ENCODE data around the gene KLHL2.
A peak's percentile ranks its signal among the peaks of the same experiment; 100 is the strongest.
"Not testable (repeated sequence)": the region's sequence is repeated elsewhere in the genome, so short reads cannot be mapped to it uniquely, and the experiment has no call there.

Gene KLHL2

GRCh38 chr4:165209796-165210195 is 2.4 kb downstream of the KLHL2 start:
- Histone ChIP-seq H3K36me3 (replicated peaks) (no peaks in the 10 kb centered on the region), H3K9me3 (no peaks in the 10 kb centered on the region), H3K4me3 (peak overlapping the region; percentile 0; the same call in 1 of the 2 replicates), H3K4me1 (peaks cover 44% of the 10 kb centered on the region), H3K27me3 (ENCODE audit: low read depth) (no peaks in the 10 kb centered on the region)
- in situ Hi-C loops (cut with MboI; ENCODE audit: low sequenced_read_pairs), result no loop called here
- peak in 1 of 2 experiments; percentile 24 for DNase-seq (ENCODE audit: low spot score in 2 of 2)

DNA sequence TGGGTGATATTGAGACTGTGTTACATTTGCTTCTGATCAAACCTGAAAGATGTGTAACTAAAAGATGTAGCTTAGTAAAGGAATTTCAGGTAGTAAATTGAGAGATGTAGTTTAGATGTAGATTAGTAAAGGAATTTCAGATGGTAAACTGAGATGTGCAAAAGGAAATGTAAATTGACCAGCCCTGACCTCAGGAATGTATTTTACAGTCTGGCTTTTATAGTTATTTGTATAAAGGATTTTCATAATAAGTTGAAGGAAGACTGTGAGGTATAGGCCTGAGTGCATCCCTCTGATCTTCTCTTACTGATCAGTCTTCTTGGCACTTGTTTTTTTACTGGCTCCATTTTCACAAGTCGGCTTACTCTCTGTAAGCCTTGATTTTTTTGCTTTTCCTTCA is 3.2 kb downstream of the KLHL2 start:
- Histone ChIP-seq H3K27me3 (ENCODE audit: low read depth) (no peaks in the 10 kb centered on the region), H3K4me1 (peaks cover 39% of the 10 kb centered on the region), H3K9me3 (no peaks in the 10 kb centered on the region), H3K36me3 (replicated peaks) (no peaks in the 10 kb centered on the region), H3K4me3 (no peak overlapping the region)
- in situ Hi-C loops (cut with MboI; ENCODE audit: low sequenced_read_pairs), result no loop called here
- peak in 1 of 2 experiments; percentile 83 for DNase-seq (ENCODE audit: low spot score in 2 of 2)

DNA sequence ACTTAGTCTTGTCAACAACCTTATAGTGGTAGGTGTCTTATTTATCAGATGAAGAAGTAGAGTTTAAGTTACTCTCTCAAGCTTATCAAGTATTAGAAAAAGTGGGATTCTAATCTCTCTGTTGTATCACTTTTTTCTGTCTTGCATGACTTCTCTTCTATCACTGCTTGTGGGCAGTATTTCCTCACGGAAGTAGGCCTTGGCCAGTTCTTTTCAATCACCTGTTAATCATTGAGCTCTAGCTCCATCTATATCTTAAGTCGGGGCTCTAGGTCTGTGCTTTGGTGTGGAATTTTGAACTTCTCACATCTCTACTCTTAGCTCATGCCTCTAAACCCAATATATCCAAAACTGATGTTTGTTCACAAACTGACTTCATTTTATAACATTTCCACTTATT is 5.3 kb downstream of the KLHL2 start:
- H3K36me3 ChIP-seq (replicated peaks); DNase-seq (ENCODE audit: low spot score in 2 of 2); in situ Hi-C loops (cut with MboI; ENCODE audit: low sequenced_read_pairs); H3K4me3 ChIP-seq; H3K9me3 ChIP-seq; H3K27me3 ChIP-seq (ENCODE audit: low read depth): not testable (repeated sequence)
- H3K4me1 ChIP-seq, result peaks cover 39% of the 10 kb centered on the region

GRCh38 chr4:165213404-165213803 is 6.0 kb downstream of the KLHL2 start:
- H3K27me3 ChIP-seq (ENCODE audit: low read depth); H3K9me3 ChIP-seq; in situ Hi-C loops (cut with MboI; ENCODE audit: low sequenced_read_pairs); DNase-seq (ENCODE audit: low spot score in 2 of 2); H3K4me3 ChIP-seq; H3K36me3 ChIP-seq (replicated peaks): not testable (repeated sequence)
- H3K4me1 ChIP-seq, result peaks cover 39% of the 10 kb centered on the region

- H3K4me3 ChIP-seq; in situ Hi-C loops (cut with MboI; ENCODE audit: low sequenced_read_pairs); H3K27me3 ChIP-seq (ENCODE audit: low read depth); H3K9me3 ChIP-seq; H3K36me3 ChIP-seq (replicated peaks); DNase-seq (ENCODE audit: low spot score in 2 of 2): not testable (repeated sequence)
- H3K4me1 ChIP-seq, result peaks cover 38% of the 10 kb centered on the region
Observed at GRCh38 chr4:165213991-165214709, 6.8 kb downstream of the KLHL2 start.

DNA sequence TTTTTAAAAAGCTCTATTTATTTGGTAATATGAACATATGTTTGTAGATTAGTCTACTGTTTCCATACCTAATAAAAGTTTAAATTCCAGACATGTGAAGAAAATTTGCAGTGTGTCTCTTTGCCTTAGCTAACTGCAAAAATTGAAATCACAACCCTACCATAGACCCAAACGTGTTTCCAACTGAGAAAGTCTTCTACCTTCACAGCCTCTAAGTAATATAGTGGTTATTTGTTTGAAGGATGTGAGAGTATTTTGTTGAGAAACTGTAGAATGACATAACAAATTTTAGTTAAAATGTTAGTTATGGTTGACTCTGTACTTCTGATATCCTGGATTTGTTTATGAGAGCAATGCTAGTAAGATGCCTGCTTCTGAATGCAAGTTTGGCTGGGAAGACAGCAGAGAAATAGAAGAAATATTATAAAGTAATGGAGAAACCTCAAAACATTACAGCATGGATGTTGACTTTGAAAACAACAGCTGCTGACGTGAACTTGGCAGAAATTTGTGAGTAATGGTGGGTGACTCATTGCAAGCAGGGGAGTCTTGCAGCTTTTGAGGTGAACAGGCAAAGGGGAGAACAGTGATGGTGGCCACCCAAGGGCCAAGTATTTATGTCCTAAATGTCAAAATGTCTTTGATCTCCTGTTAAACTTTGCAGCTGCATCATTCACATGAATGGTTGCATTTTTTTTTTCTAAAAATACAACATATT is 7.8 kb downstream of the KLHL2 start:
- peaks cover 29% of the 10 kb centered on the region for H3K4me1 ChIP-seq
- H3K9me3 ChIP-seq; in situ Hi-C loops (cut with MboI; ENCODE audit: low sequenced_read_pairs); DNase-seq (ENCODE audit: low spot score in 2 of 2); H3K4me3 ChIP-seq; H3K27me3 ChIP-seq (ENCODE audit: low read depth); H3K36me3 ChIP-seq (replicated peaks): not testable (repeated sequence)

- DNase-seq (ENCODE audit: low spot score in 2 of 2); H3K9me3 ChIP-seq; H3K36me3 ChIP-seq (replicated peaks); H3K27me3 ChIP-seq (ENCODE audit: low read depth); in situ Hi-C loops (cut with MboI; ENCODE audit: low sequenced_read_pairs); H3K4me3 ChIP-seq: not testable (repeated sequence)
- peaks cover 22% of the 10 kb centered on the region for H3K4me1 ChIP-seq
Observed at GRCh38 chr4:165215761-165216487, 8.6 kb downstream of the KLHL2 start.

DNA sequence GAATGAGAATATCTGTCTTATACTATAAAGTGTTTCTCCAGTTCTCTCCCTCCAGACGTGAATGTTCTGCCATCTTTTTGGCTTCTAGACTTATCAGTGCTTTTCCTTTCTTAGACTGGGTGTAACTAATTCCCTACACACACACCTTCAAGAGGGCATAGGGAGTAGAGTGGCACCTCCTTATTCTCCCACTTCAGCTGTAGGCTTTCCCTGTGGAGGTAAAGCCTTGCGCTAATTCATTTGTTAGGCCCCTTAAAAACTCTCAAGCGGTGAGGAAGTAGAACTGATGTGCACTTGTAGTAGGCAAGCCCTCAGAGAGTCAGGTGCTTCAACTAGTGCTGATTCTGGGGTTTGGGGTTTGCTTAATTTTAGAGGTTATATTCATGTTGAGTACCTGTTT is 10.0 kb downstream of the KLHL2 start:
- DNase-seq (ENCODE audit: low spot score in 2 of 2), result no peak
- in situ Hi-C loops (cut with MboI; ENCODE audit: low sequenced_read_pairs), result no loop called here

GRCh38 chr4:165221306-165221705 is 13.9 kb downstream of the KLHL2 start:
- DNase-seq (ENCODE audit: low spot score in 2 of 2); H3K4me3 ChIP-seq; H3K9me3 ChIP-seq; H3K4me1 ChIP-seq; H3K36me3 ChIP-seq (replicated peaks); H3K27me3 ChIP-seq (ENCODE audit: low read depth); in situ Hi-C loops (cut with MboI; ENCODE audit: low sequenced_read_pairs): not testable (repeated sequence)

More for the DNA sequence above, 10.0 kb downstream of the KLHL2 start:
- H3K36me3 ChIP-seq (replicated peaks), result no peaks in the 10 kb centered on the region
- H3K4me3 ChIP-seq, result no peak overlapping the region
- no peaks in the 10 kb centered on the region for H3K27me3 ChIP-seq (ENCODE audit: low read depth)
- H3K4me1 ChIP-seq, result peaks cover 14% of the 10 kb centered on the region
- H3K9me3 ChIP-seq, result no peaks in the 10 kb centered on the region

- in situ Hi-C loops (cut with MboI; ENCODE audit: low sequenced_read_pairs); H3K4me1 ChIP-seq; H3K36me3 ChIP-seq (replicated peaks); H3K27me3 ChIP-seq (ENCODE audit: low read depth); H3K4me3 ChIP-seq; H3K9me3 ChIP-seq; DNase-seq (ENCODE audit: low spot score in 2 of 2): not testable (repeated sequence)
Observed at GRCh38 chr4:165221993-165222650, 14.8 kb downstream of the KLHL2 start.

DNA sequence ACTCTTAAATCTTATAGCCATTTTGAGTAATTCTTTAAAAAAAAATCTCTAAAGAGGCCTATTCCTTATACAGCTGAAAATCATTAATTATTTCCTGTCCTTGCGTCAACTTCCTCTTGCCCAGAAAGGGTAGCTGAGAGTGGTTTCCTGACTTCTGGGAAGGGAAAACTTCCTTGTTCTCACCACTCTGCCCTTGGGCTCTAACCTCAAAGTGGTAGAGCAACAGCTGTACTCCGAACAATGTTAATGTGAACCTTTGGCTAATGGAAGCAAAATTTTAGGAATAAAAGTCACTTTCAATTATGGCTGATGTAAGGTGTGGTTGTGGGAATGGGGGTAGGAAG is 15.3 kb downstream of the KLHL2 start:
- Histone ChIP-seq H3K36me3 (replicated peaks) (no peaks in the 10 kb centered on the region; the same call in 1 of the 2 replicates), H3K4me1 (no peaks in the 10 kb centered on the region; the same call in 1 of the 2 replicates), H3K27me3 (ENCODE audit: low read depth) (no peaks in the 10 kb centered on the region), H3K9me3 (no peaks in the 10 kb centered on the region), H3K4me3 (no peak overlapping the region)
- no peak for DNase-seq (ENCODE audit: low spot score in 2 of 2)
- in situ Hi-C loops (cut with MboI; ENCODE audit: low sequenced_read_pairs), result no loop called here

DNA sequence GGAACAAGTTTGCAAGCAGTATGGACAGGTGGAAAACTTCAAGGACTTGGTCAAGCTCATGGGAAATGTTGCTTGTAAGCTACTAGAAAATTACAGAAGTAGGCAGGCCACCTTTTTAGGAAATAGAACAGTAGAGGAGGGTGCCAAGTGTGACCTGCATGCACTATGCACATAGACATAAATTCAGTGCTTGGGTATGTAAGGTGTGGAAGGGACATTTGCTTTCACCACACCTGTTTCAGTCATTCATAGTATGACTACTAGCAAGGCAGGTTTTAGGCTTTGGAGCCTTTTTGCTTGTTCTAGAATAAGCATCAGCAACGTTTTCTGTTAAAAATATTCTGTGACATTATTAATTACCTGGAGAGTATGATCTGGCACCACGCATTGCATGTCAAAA is 20.0 kb downstream of the KLHL2 start:
- H3K36me3 ChIP-seq (replicated peaks); H3K27me3 ChIP-seq (ENCODE audit: low read depth); DNase-seq (ENCODE audit: low spot score in 2 of 2); in situ Hi-C loops (cut with MboI; ENCODE audit: low sequenced_read_pairs); H3K9me3 ChIP-seq; H3K4me1 ChIP-seq; H3K4me3 ChIP-seq: not testable (repeated sequence)

DNA sequence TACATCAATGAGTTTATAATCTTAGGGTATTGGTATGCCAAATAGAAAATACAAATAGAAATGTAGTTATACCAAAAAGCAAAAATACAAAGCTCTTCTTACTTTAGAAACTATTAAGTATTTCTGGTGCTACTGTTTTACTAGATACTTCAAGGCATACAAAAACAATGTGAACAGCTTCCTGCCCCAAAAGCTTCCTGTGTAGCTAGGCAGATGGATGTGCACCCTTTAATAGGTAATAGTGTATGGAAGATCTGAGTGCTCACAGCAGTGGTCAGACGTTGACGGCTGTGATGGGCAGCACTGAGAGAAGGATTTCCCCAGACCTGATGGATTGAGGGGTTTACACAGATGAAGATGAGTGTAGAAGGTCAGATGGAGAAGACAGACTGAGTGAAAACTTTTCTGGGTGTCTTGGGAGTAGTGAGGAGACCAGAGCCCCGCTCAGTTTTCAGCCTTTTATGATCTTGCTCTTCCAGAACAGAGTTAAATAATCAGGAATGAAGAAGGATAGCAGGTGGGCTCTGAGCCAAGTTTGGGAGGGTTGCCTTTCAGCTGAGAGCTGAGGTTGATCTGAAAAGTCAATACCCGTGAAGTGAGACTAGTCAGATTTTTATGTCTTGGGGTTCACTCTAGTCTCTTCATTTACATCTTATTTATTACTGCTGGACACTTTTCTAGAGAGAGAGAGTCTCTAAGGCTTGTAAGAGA is 22.3 kb downstream of the KLHL2 start:
- H3K4me3 ChIP-seq; in situ Hi-C loops (cut with MboI; ENCODE audit: low sequenced_read_pairs); H3K36me3 ChIP-seq (replicated peaks); H3K4me1 ChIP-seq; H3K27me3 ChIP-seq (ENCODE audit: low read depth); H3K9me3 ChIP-seq: not testable (repeated sequence)
- DNase-seq (ENCODE audit: low spot score in 2 of 2), result peak in 1 of 2 experiments; percentile 47
